ENCODE data around the gene ARID2. TPM values are rescaled to one million over a fixed set of nuclear protein-coding genes. Genes with fewer than 3 reads are reported as not detected.
A peak's percentile ranks its signal among the peaks of the same experiment; 100 is the strongest.

The ARID2 gene
- total and polyA plus RNA-seq, 2 donors from 2014 or later: 4.4 to 35.7 TPM

DNA sequence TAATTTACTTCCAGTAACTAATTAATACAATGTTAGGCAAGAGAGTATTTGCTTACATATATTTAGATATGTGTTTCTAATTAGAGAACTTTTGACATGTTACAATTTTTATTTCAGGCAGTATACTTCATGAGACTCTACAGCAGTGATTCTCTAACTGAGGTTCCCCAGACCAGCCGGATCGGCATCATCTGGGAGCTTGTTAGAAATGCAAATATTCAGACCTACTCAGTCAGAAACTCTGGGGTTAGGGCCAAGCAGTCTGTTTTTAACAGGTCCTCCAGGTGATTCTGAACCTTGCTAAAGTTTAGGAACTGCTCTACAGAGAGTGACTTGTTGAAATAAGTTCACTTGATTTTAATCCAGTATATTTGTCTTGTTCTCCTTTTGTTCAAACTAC lies 46.5 kb downstream of the ARID2 start:
- Histone ChIP-seq H3K4me3 (ENCODE audit: low read length in 3 of 3) (no peak overlapping the region), H3K36me3 (ENCODE audit: control insufficient read depth in 2 of 3, insufficient read depth in 3 of 3, low read length in 3 of 3) (no peaks in the 10 kb centered on the region), H3K27ac (ENCODE audit: low read depth in 2 of 2, low read length in 2 of 2) (no peak overlapping the region), H3K27me3 (ENCODE audit: control insufficient read depth, insufficient read depth, low read length) (no peaks in the 10 kb centered on the region), H3K9ac (ENCODE audit: low read length in 3 of 3) (peak overlapping the region in 1 of 3 donors; percentile 24), H3K9me3 (ENCODE audit: control insufficient read depth in 2 of 3, insufficient read depth in 1 of 3, low read length in 3 of 3) (no peaks in the 10 kb centered on the region), H3K4me1 (ENCODE audit: control insufficient read depth in 2 of 3, insufficient read depth in 2 of 3, low read depth in 1 of 3, low read length in 3 of 3) (peaks cover 0 to 17% (median 2%) of the 10 kb centered on the region in 3 donors)
- peak in 1 of 5 donors; percentile 12 for DNase-seq
- TF ChIP-seq, protein P1, sequence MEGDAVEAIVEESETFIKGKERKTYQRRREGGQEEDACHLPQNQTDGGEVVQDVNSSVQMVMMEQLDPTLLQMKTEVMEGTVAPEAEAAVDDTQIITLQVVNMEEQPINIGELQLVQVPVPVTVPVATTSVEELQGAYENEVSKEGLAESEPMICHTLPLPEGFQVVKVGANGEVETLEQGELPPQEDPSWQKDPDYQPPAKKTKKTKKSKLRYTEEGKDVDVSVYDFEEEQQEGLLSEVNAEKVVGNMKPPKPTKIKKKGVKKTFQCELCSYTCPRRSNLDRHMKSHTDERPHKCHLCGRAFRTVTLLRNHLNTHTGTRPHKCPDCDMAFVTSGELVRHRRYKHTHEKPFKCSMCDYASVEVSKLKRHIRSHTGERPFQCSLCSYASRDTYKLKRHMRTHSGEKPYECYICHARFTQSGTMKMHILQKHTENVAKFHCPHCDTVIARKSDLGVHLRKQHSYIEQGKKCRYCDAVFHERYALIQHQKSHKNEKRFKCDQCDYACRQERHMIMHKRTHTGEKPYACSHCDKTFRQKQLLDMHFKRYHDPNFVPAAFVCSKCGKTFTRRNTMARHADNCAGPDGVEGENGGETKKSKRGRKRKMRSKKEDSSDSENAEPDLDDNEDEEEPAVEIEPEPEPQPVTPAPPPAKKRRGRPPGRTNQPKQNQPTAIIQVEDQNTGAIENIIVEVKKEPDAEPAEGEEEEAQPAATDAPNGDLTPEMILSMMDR (IDR thresholded peaks at IDR 0.05; ENCODE audit: borderline replicate concordance, extremely low read depth, insufficient read depth): no peak
- no peak for FAIRE-seq
- intact Hi-C loops (cut with DNase I): no loop called here

DNA sequence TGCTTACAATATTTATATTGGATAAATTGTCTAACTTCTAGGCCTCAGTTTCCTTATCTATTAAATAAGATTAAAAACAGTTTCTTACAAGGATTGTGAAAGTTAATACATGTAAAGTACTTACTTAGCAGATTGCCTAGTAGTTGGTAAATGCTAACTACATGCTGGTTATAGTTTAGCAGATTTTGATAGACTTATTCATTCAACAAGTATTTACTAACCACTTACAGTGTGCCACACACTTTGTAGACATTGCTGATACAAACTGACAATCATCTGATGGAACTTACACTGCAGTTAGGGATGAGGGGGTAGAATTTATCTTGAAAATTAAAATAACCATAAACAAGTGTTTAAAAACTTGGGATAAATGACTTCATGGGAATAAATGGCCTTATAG lies 50.4 kb downstream of the ARID2 start:
- FAIRE-seq (peak; percentile 76), DNase-seq (no peak)
- Histone ChIP-seq H3K9ac (ENCODE audit: low read length in 3 of 3) (no peak overlapping the region), H3K27me3 (ENCODE audit: control insufficient read depth, insufficient read depth, low read length) (no peaks in the 10 kb centered on the region), H3K27ac (ENCODE audit: low read depth in 2 of 2, low read length in 2 of 2) (no peak overlapping the region), H3K9me3 (ENCODE audit: control insufficient read depth in 2 of 3, insufficient read depth in 1 of 3, low read length in 3 of 3) (no peaks in the 10 kb centered on the region), H3K36me3 (ENCODE audit: control insufficient read depth in 2 of 3, insufficient read depth in 3 of 3, low read length in 3 of 3) (no peaks in the 10 kb centered on the region), H3K4me1 (ENCODE audit: control insufficient read depth in 2 of 3, insufficient read depth in 2 of 3, low read depth in 1 of 3, low read length in 3 of 3) (peaks cover 0 to 16% (median 0%) of the 10 kb centered on the region in 3 donors), H3K4me3 (ENCODE audit: low read length in 3 of 3) (no peak overlapping the region)
- TF ChIP-seq, protein P1 (IDR thresholded peaks at IDR 0.05; ENCODE audit: borderline replicate concordance, extremely low read depth, insufficient read depth): no peak
- intact Hi-C loops (cut with DNase I): no loop called here

DNA sequence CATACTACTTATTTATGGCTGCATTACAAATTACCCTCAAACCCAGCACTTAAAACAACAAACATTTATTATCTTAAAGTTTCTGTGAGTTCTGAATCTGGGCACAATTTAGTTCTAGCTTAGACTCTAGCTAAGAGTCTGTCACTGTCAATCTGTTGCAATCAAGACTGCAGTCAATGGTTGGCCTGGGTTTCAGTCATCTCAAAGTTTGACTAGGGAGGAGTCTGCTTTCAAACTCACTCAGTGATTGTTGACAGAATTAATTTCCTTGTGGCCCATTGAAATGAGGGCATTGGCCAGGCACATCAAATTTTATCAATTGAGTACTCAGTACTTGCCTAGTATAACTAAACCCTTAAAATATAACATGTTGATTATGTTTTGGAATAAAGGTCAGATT lies 51.6 kb downstream of the ARID2 start:
- FAIRE-seq: no peak

More for the DNA sequence above, 51.6 kb downstream of the ARID2 start:
- H3K4me1 ChIP-seq (ENCODE audit: control insufficient read depth in 2 of 3, insufficient read depth in 2 of 3, low read depth in 1 of 3, low read length in 3 of 3): peaks cover 0 to 5% (median 0%) of the 10 kb centered on the region in 3 donors
- no peak overlapping the region for H3K9ac ChIP-seq (ENCODE audit: low read length in 3 of 3)
- no peak overlapping the region for H3K4me3 ChIP-seq (ENCODE audit: low read length in 3 of 3)
- no peaks in the 10 kb centered on the region for H3K9me3 ChIP-seq (ENCODE audit: control insufficient read depth in 2 of 3, insufficient read depth in 1 of 3, low read length in 3 of 3)
- H3K36me3 ChIP-seq (ENCODE audit: control insufficient read depth in 2 of 3, insufficient read depth in 3 of 3, low read length in 3 of 3): no peaks in the 10 kb centered on the region
- TF ChIP-seq, protein P1 (IDR thresholded peaks at IDR 0.05; ENCODE audit: borderline replicate concordance, extremely low read depth, insufficient read depth): no peak
- intact Hi-C loops (cut with DNase I): no loop called here
- no peak for DNase-seq
- H3K27ac ChIP-seq (ENCODE audit: low read depth in 2 of 2, low read length in 2 of 2): no peak overlapping the region
- no peaks in the 10 kb centered on the region for H3K27me3 ChIP-seq (ENCODE audit: control insufficient read depth, insufficient read depth, low read length)
